ENCODE data around the gene ESR2.

DNA sequence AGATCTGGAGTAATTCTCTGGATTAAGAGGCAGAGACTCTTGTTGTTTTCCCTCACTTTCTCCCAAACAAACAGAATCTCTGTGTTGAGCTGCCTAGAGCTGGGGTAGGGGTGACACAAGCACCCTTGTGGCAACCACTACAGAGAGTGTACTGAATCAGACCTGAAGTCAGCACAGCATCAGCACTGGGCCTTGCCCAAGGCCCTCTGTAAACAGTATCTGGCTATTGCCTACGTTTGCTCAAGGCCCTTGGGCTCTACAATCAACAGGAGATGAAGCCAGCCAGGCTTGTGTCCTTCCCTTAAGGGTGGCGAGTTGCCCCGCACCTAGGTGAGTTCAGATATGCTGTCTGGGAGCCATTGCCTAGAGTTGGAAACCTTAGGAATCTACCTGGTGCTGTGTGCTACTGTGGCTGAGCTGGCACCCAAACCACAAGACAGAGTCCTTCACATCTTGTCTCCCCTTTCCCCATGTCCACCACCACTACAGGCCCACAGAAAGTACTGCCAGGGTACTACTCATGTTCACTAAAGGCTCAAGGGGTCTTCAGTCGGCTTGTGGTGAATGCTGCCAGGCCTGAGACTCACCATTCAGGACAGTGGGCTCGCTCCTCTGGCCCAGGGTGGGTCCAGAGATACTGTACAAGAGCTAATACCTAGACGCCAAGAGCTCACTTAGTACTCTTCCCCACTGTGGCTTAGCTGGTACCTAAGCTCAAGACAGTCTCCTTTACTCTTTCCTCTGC, 234.5 kb downstream of the ESR2 start:
- no peak for TF ChIP-seq EGR1 (IDR thresholded peaks at IDR 0.05; ENCODE audit: borderline replicate concordance, low read depth, low read length)
- no peak for TF ChIP-seq CTCF (IDR thresholded peaks at IDR 0.05; ENCODE audit: control extremely low read depth in 1 of 3, insufficient read depth in 1 of 3, low read depth in 1 of 3, low read length in 3 of 3)
- no peak for TF ChIP-seq ATF2 (IDR thresholded peaks at IDR 0.05; ENCODE audit: low read length)
- TF ChIP-seq HDAC2 (IDR thresholded peaks at IDR 0.05; ENCODE audit: borderline replicate concordance in 1 of 2, low read depth in 2 of 2, low read length in 2 of 2) = no peak
- TF ChIP-seq SIX5 (IDR thresholded peaks at IDR 0.05; ENCODE audit: low read depth, low read length) = no peak
